ENCODE data around the gene SEPTIN10. TPM values are rescaled to one million over a fixed set of nuclear protein-coding genes. Genes with fewer than 3 reads are reported as not detected.
"Not testable (repeated sequence)": the region's sequence is repeated elsewhere in the genome, so short reads cannot be mapped to it uniquely, and the experiment has no call there.

SEPTIN10 gene
- total RNA-seq, 1 experiment from 2014 or later = 92.5 TPM

DNA sequence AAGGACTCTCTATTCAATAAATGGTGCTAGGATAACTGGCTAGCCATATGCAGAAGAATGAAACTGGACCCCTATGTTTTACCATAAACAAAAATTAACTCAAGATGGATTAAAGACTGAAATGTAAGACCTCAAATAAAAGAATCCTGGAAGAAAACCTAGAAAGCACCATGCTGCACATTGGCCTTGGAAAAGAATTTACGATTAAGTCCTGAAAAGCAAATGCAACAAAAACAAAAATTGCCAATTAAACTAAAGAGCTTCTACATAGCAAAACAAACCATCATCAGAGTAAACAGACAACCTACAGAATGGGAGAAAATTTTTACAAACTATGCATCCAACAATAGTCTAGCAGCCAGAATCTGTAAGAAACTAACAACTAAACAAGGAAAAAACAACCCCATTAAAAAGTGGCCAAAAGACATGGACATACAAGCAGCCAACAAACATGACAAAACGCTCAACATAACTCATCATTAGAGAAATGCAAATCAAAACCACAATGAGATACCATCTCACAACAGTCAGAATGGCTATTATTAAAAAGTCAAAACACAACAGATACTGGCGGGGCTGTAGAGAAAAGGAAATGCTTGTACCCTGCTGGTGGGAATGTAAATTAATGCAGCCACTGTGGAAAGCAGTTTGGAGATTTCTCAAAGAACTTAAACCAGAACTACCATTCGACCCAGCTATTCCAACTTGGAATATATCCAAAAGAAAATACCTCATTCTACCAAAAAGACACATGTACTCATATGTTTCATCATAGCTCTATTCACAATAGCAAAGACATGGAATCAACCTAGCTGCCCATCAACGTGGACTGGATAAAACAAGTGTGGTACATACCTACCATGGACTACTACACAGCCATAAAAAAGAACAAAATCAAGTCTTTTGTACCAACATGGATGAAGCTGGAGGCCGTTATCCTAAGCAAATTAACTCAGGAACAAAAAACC lies 30.6 kb downstream of the SEPTIN10 start:
- Mint-ChIP-seq H3K27me3 (ENCODE audit: low read depth) (no peaks in the 10 kb centered on the region), H3K27ac (peak overlapping the region in 1 of 3 experiments; percentile 5; a peak in 3 of 7 replicates), H3K9me3 (no peaks in the 10 kb centered on the region; a peak in 1 of 5 replicates), H3K4me3 (no peak overlapping the region), H3K36me3 (ENCODE audit: insufficient read depth in 1 of 3, low read depth in 3 of 3) (peaks cover 8 to 37% (median 27%) of the 10 kb centered on the region in 3 experiments; a peak in 6 of 7 replicates), H3K4me1 (peaks cover 9 to 10% of the 10 kb centered on the region in 2 experiments; a peak in 2 of 4 replicates)
- no peaks in the 10 kb centered on the region for H3K27me3 ChIP-seq (ENCODE audit: insufficient read depth, low read length)
- H3K23me2 ChIP-seq (ENCODE audit: insufficient read length, low read depth, low read length, poor library complexity, severe bottlenecking) = no peaks in the 10 kb centered on the region
- H3T11ph ChIP-seq (ENCODE audit: low read length) = no peak overlapping the region
- DNase-seq = no peak
- no peak overlapping the region for H4K91ac ChIP-seq (ENCODE audit: insufficient read length, low read depth, low read length)
- no peak overlapping the region for H2BK15ac ChIP-seq (ENCODE audit: low read depth, low read length)
- no peak overlapping the region for H3K9ac ChIP-seq (ENCODE audit: extremely low read depth, insufficient read length, low read length)
- H3K27ac ChIP-seq (ENCODE audit: insufficient read length, low read depth, low read length) = no peak overlapping the region
- TF ChIP-seq CTCF (conservative IDR thresholded peaks at IDR 0.05) = peak; percentile 32; the same call in 1 of the 3 replicates
- H3K79me2 ChIP-seq (ENCODE audit: insufficient read depth, low read length) = no peaks in the 10 kb centered on the region; the same call in 1 of the 2 replicates
- WGBS (ENCODE audit: extremely low coverage, insufficient read length, low lambda C conversion rate) = no CpG with 5 or more reads among the region's 6 CpGs
- no peak overlapping the region for H2AFZ ChIP-seq (ENCODE audit: low read length)
- H3K79me1 ChIP-seq (ENCODE audit: insufficient read depth, low read depth, low read length, poor library complexity, severe bottlenecking) = no peaks in the 10 kb centered on the region
- H4K20me1 ChIP-seq (ENCODE audit: control insufficient read depth, insufficient read depth, insufficient read length) = no peaks in the 10 kb centered on the region
- no peaks in the 10 kb centered on the region for H3K4me1 ChIP-seq (ENCODE audit: insufficient read depth, low read length)
- H2BK12ac ChIP-seq (ENCODE audit: insufficient read length, low read depth, low read length) = no peak overlapping the region
- H3K4me2 ChIP-seq (ENCODE audit: insufficient read depth, insufficient read length, low read length) = no peak overlapping the region
- H3K9me3 ChIP-seq (ENCODE audit: control insufficient read depth, low read depth, low read length) = no peaks in the 10 kb centered on the region
- no peak overlapping the region for H3K4ac ChIP-seq (ENCODE audit: low read depth, low read length)
- no peak overlapping the region for H2BK5ac ChIP-seq (ENCODE audit: insufficient read length, low read length)
- no peak overlapping the region for H2AK5ac ChIP-seq (ENCODE audit: insufficient read length, low read length)
- H3K18ac ChIP-seq (ENCODE audit: insufficient read length, low read depth, low read length) = no peak overlapping the region
- H4K5ac ChIP-seq (ENCODE audit: insufficient read length, low read depth, low read length) = no peak overlapping the region
- no peak overlapping the region for H4K8ac ChIP-seq (replicated peaks; ENCODE audit: insufficient read length, low read depth, low read length)
- no peak overlapping the region for H3K23ac ChIP-seq (ENCODE audit: insufficient read length, low read depth, low read length)
- H2BK120ac ChIP-seq (ENCODE audit: low read depth, low read length, poor library complexity, severe bottlenecking) = no peak overlapping the region
- no peak overlapping the region for H3K56ac ChIP-seq (ENCODE audit: insufficient read length, low read depth, low read length)
- no peak overlapping the region for H2BK20ac ChIP-seq (ENCODE audit: low read depth, low read length, poor library complexity, severe bottlenecking)
- H3K14ac ChIP-seq (ENCODE audit: insufficient read depth, low read length) = no peak overlapping the region

GRCh38 chr2:109577630-109578029 lies 36.1 kb downstream of the SEPTIN10 start:
- H2BK20ac ChIP-seq (ENCODE audit: low read depth, low read length, poor library complexity, severe bottlenecking); H3K79me2 ChIP-seq (ENCODE audit: insufficient read depth, low read length); H3K27ac ChIP-seq (ENCODE audit: insufficient read length, low read depth, low read length); H3T11ph ChIP-seq (ENCODE audit: low read length); H3K4me3 Mint-ChIP-seq; H3K4me1 Mint-ChIP-seq; H3K9me3 ChIP-seq (ENCODE audit: control insufficient read depth, low read depth, low read length); H3K79me1 ChIP-seq (ENCODE audit: insufficient read depth, low read depth, low read length, poor library complexity, severe bottlenecking); H3K4ac ChIP-seq (ENCODE audit: low read depth, low read length); H3K4me2 ChIP-seq (ENCODE audit: insufficient read depth, insufficient read length, low read length); H2AK5ac ChIP-seq (ENCODE audit: insufficient read length, low read length); H3K18ac ChIP-seq (ENCODE audit: insufficient read length, low read depth, low read length); H3K56ac ChIP-seq (ENCODE audit: insufficient read length, low read depth, low read length); H2BK5ac ChIP-seq (ENCODE audit: insufficient read length, low read length); H3K27ac Mint-ChIP-seq; H2BK120ac ChIP-seq (ENCODE audit: low read depth, low read length, poor library complexity, severe bottlenecking); H3K27me3 Mint-ChIP-seq (ENCODE audit: low read depth); H2BK12ac ChIP-seq (ENCODE audit: insufficient read length, low read depth, low read length); H3K27me3 ChIP-seq (ENCODE audit: insufficient read depth, low read length); H3K9me3 Mint-ChIP-seq; H2AFZ ChIP-seq (ENCODE audit: low read length); H3K14ac ChIP-seq (ENCODE audit: insufficient read depth, low read length); H3K23me2 ChIP-seq (ENCODE audit: insufficient read length, low read depth, low read length, poor library complexity, severe bottlenecking); H4K5ac ChIP-seq (ENCODE audit: insufficient read length, low read depth, low read length); H4K91ac ChIP-seq (ENCODE audit: insufficient read length, low read depth, low read length); H3K9ac ChIP-seq (ENCODE audit: extremely low read depth, insufficient read length, low read length); DNase-seq; H3K23ac ChIP-seq (ENCODE audit: insufficient read length, low read depth, low read length); H2BK15ac ChIP-seq (ENCODE audit: low read depth, low read length); H4K20me1 ChIP-seq (ENCODE audit: control insufficient read depth, insufficient read depth, insufficient read length); H3K4me1 ChIP-seq (ENCODE audit: insufficient read depth, low read length); H4K8ac ChIP-seq (replicated peaks; ENCODE audit: insufficient read length, low read depth, low read length): not testable (repeated sequence)
- WGBS (ENCODE audit: extremely low coverage, insufficient read length, low lambda C conversion rate) = no CpG with 5 or more reads among the region's 7 CpGs
- H3K36me3 Mint-ChIP-seq (ENCODE audit: insufficient read depth in 1 of 3, low read depth in 3 of 3) = peaks cover 0 to 22% (median 5%) of the 10 kb centered on the region in 3 experiments; a peak in 5 of 7 replicates
